GM18519 (cell line): ENCODE data around the gene PNMA3.
"Not testable (repeated sequence)": the region's sequence is repeated elsewhere in the genome, so short reads cannot be mapped to it uniquely, and the experiment has no call there.

ENCODE experiments used
- ATAC-seq: cut with Tn5 transposase; IDR thresholded peaks from one replicate; pipeline ENCODE4 v1.9.1; 2021; ENCODE audit warnings: mild to moderate bottlenecking, moderate library complexity; ENCODE audit not compliant: unreplicated experiment, low FRiP score

Gene PNMA3, protein sequence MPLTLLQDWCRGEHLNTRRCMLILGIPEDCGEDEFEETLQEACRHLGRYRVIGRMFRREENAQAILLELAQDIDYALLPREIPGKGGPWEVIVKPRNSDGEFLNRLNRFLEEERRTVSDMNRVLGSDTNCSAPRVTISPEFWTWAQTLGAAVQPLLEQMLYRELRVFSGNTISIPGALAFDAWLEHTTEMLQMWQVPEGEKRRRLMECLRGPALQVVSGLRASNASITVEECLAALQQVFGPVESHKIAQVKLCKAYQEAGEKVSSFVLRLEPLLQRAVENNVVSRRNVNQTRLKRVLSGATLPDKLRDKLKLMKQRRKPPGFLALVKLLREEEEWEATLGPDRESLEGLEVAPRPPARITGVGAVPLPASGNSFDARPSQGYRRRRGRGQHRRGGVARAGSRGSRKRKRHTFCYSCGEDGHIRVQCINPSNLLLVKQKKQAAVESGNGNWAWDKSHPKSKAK

DNA sequence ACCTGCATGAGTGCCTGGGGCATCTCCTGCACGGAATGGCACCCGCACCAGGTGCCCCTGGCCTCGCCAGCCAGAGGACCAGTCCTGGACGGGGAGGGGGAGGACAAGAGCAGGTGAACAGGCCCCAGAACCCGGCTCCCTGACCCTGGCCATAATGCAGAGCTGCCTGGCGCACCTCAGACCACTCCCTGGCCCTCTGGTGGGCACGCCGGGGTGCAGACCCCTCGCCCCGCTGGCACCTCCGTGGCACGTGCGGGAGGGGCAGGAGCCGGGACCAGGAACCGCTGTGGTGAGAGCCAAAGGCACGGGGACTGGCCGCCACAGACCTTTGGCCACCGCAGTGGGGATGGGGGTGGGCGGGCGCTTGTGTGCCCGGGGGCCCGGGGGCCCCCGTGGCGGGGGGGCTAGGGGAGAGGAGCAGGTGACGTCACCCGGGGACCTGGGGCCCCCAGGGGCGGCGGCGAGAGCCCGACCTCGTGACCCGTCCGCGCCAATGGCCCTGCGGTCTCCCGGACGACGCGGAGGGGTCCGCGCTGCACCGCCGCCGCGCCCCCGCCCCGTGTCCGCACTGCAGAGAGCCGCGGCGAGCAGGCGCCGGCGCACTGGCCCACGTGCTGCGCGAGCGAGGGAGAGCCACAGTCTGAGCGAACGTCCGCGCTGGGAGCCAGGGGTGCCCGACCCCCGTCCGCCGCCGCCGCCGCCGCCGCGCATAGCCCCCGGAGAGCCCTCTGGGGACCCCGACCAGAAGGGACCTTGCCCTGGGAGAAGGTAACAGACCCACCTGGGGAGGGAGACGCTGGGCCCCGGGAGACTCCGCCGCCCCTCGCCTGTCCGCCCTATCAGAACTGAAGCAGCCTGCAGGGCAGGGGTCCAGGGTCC lies at the start of gene PNMA3:
PNMA3 (plus strand) TSS at position 600 of the 879 bp plus-strand sequence. CDS start 586 bp downstream, outside the sequence.
- ATAC-seq = no peak

DNA sequence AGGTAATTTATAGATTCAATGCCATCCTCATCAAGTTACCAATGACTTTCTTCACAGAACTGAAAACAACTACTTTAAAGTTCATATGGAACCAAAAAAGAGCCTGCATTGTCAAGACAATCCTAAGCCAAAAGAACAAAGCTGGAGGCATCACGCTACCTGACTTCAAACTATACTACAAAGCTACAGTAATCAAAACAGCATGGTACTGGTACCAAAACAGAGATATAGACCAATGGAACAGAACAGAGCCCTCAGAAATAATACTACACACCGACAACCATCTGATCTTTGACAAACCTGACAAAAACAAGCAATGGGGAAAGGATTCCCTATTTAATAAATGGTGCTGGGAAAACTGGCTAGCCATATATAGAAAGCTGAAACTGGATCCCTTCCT lies 39.1 kb upstream of the PNMA3 start:
- ATAC-seq = not testable (repeated sequence)

DNA sequence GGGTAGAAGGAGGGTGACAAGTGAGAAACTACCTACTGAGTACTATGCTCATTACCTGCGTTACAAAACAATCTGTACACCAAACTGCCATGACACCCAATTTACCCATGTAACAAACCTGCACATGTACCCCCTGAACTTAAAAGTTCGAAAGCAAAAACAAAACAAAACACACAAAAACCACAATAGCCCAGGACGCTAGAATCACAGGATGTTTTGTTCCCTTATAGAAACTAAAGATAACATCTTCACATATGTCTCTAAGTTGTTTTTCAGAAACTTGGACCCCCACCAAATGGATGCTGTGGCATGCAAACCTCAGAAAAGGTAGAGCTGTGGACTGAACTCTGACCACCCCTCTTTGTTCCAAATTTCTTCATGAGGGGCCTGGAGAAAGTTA lies 37.1 kb upstream of the PNMA3 start:
- no peak for ATAC-seq

DNA sequence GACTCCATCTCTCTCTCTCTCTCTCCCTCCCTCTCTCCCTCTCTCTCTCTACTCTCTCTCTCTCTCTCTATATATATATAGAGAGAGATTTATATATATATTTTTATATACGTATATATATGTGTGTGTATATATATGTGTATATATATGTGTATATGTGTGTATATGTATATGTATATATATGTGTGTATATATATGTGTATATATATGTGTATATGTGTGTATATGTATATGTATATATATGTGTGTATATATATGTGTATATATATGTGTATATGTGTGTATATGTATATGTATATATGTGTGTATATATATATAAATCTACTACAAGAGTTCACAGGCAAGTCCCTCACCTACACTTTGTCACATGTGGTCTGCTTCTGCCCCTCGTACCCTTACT lies 29.8 kb upstream of the PNMA3 start:
- not testable (repeated sequence) for ATAC-seq

DNA sequence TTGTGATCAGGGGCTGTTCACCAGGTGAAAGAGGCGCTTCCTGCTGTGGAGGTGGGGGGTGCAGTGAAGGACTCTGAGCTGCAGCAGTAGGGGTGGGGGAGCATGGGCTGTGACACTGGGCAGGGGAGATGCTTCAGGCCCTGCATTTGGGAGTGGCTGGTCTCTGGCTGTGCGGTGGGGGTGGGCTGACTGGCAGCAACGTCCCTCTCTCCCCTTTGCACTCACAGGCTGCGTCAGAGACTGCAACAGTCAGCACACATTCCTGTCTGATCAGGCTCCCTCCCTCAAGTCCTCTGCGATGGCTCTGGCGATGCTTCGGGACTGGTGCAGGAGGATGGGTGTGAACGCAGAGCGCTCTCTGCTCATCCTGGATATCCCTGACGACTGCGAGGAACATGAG lies 27.8 kb upstream of the PNMA3 start:
- not testable (repeated sequence) for ATAC-seq

DNA sequence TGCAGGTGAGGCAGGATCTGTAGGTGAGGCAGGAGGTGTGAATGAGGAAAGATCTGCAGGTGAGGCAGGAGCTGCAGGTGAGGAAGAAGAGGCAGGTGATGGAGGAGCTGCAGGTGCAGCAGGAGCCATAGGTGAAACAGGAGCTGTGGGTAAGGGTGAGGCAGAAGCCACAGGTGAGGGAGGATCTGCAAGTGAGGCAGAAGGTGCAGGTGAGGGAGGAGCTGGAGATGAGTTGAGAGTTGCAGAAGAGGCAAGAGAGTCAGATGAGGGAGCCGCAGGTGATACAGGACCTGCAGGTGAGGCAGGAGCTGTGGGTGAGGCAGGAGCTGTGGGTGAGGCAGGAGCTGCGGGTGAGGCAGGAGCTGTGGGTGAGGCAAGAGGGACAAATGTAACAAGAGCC lies 27.1 kb upstream of the PNMA3 start:
- ATAC-seq = no peak

DNA sequence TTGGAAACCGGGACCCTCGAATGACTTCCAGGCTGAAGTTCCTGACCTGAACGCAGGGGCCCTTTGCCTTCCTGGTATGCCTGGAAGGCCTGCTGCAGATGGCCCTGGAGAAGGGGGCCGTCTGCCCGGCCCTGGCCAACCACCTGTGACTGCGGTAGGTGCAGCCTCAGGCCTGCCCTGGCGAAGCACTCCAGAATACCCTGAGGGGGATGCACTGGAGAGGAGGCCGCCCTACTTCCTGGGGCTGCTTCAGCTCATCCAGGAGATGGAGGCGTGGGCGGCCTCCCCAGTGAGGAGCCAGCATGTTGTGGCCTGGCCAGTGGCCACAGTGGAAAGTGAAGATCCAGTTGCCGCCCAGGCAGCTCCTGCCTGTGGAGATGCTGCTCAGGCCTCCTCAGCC lies 26.4 kb upstream of the PNMA3 start:
- no peak for ATAC-seq

DNA sequence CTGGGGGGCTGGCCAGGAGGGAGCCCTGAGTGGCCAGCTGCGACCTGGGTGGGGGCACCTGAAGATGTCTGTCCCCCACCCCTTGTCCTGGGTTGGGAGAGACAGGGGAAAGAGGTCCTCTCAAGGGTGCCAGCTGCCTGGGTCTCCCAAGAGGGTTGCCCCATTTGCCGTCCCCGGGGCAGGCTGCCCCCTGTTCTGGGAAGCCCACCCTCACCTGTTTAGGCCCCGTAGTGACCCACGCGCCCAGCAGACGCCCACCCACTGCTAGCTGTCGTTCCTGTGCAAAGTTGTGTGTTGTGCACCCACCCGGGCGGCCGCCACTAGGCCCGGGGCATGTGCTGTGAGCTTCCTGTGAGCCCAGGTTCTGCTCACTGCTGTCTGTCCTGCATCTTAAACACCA lies 25.5 kb upstream of the PNMA3 start:
- ATAC-seq = no peak

DNA sequence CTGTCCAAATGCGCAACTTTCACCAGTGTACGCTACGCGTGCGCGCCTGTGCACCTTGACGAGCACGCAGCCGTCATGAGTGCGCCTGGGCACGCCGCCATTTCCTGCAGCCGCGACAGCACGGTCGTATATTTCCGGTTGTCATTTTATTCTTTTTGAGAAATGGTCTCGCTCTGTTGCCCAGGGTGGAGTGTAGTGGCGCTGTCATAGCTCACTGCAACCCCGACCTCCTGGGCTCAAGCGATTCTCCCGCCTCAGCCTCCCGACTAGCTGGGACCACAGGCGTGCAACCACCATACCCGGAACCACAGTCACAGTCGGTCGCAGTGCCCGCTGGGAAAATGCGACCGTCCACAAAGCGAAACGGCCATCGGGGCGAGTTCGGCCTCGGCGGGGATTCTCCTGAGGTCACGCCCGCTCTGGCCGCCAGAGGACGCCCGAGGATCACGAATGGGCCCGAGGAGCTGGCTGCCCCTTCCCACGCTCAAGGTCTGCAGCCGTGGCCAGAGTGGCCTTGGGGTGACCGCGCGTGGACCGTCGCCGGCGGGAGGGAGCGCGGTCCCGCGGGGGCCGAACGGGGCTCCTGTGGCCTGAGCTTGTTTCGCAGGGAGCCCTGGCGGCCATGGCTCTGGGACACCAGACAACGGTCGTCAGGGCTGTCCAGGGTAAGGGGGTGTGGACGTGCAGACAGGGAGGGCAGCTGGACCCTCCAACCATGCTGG lies 23.7 kb upstream of the PNMA3 start:
- ATAC-seq = no peak

DNA sequence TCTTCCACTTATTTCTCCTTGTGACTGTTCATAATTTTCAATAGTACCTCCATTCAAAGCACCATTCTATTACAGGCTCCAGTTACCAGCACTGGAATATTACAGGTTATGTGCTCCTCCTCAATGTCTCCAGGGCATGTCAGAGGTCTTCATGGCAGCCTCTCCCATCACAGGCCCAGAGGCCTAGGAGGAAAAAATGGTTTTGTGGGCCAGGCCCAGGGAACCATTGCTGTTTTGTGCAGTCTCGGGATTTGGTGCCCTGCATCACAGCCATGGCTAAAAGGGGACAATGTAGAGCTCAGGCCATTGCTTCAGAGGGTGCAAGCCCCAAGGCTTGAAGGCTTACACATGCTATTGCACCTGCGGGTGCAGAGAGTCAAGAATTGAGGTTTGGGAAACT lies 7.2 kb upstream of the PNMA3 start:
- no peak for ATAC-seq

DNA sequence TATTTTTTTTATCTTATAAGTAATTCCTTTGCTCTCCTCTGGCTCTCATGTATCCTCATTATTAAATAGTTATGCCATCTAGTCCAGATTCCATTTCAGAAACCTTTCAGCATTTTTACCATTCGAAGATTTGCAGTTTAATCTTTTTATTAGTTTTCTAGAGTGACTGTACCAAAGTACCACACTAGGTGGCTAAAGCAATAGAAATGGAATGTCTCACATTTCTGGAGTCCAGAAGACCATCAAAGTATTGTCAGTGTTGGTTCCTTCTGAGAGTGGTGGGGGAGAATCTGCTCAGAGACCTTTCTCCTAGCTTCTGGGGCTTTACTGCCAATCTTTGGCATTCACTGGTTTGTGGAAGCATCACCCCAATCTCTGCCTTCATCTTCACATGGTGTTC lies 3.7 kb upstream of the PNMA3 start:
- no peak for ATAC-seq

DNA sequence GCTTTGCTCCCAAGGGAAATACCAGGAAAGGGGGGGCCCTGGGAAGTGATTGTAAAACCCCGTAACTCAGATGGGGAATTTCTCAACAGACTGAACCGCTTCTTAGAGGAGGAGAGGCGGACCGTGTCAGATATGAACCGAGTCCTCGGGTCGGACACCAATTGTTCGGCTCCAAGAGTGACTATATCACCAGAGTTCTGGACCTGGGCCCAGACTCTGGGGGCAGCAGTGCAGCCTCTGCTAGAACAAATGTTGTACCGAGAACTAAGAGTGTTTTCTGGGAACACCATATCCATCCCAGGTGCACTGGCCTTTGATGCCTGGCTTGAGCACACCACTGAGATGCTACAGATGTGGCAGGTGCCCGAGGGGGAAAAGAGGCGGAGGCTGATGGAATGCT lies 1.0 kb downstream of the PNMA3 start:
- ATAC-seq = no peak

DNA sequence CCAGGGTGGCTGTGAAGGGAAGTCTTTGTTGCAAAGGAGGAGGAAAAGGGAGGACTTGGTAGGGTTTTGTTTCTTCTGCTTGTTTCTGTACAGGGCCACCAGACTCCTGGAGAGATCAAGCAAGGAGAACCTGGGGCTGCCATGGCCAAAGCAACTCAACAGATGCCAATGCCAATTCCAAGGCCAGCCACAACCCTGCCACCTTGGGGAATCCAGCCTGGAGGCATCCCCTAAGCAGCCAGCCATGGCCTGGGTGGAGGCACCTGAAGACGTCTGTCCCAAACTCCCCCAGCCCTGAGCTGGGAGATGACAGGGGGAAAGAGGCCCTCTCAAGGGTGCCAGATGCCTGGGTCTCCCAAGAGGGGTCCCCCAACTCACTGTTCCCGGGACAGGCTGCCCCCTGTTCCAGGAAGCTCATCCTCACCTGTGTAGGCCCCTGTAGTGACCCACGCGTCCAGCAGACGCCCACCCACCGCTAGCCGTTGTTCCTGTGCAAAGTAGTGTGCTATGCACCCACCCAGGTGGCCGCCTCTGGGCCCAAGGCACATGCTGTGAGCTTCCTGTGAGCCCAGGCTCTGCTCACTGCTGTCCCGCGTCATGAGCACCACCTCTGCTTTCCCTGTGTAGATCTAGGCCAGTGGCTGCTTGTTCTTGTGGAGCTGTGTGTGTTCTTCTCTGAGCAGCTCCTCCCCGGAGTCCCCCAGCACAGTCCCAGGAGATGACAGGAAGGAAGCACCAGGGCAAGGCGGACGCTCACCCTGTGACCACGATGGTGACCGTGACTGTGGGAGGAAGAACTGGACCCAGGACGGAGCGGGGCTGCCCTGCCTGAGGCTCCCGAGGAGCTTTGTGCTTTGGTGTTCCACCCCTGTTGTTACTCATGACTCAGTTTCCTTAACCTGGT lies 3.2 kb downstream of the PNMA3 start:
- ATAC-seq = no peak

DNA sequence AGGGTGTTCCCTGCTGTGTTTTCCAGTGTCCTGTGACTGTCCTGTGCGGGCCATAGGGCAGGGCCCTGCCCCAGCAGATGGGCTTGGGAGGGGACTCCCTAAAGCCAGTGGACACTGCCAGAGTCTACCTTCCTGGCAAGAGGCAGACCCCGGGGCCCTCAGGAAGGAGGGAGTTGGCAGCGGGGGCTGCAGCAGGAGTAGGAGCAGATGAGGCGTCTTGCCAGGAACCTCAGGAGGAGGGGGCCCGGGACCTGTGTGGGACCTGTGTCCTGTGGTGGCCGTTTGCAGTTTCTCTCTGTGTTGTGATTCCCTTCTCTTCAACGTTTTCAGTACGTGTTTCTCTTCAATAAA lies 3.8 kb downstream of the PNMA3 start:
- no peak for ATAC-seq

DNA sequence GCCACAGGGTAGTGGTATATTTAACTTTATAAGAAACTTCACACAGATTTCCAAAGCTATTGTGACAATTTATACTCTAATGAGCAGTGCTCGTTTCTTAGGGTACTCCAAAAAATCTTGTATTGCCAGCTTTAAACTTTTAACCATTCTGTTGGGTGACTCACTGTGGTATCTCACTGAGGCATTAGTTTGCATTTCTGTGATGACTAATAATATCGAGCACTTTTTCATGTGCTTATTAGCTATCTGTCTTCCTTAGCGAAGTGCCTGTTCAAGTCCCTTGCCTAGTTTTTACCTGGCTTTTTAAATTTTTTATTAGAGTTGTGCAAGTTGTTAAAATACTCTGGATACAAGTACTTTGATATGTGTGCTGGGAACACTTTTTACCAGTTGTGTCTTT lies 5.5 kb downstream of the PNMA3 start:
- ATAC-seq = no peak

DNA sequence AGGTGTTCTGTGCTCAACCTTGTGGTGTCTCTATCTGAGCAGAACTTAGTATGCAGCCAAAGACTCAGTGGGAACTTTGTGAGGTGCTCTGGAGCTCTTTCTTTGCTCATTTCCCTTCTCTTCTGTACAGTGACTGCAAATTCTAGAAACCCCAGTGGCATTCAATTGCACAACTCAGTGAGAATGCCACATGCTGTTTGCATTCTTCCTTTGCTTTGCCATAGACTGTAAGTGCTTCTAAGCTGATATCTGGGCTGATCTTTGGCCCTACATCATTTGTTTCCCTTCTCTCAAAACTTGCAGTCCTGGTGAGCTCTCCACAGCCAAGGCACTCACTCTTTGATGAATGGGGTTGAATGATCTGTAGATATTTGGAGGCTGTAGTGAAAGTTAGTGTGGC lies 7.0 kb downstream of the PNMA3 start:
- no peak for ATAC-seq

DNA sequence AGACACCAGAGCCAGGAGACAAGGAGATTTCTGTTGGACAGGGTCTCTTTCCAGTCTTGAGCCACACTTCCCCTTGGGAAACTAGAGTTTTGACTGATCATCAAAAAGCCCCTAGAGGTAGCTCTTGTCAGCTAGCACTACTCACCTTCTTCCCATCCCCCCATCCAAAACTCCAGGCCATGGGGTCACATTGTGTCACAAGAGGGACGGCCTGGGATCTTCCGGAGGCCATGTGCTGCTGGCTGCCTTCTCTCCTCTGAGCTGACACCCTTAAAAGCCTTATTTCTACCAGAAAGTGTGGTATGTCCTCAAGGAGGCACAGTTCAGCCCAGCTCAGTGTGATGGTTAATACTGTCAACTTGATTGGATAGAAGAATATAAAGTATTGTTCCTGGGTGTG lies 7.8 kb downstream of the PNMA3 start:
- no peak for ATAC-seq

DNA sequence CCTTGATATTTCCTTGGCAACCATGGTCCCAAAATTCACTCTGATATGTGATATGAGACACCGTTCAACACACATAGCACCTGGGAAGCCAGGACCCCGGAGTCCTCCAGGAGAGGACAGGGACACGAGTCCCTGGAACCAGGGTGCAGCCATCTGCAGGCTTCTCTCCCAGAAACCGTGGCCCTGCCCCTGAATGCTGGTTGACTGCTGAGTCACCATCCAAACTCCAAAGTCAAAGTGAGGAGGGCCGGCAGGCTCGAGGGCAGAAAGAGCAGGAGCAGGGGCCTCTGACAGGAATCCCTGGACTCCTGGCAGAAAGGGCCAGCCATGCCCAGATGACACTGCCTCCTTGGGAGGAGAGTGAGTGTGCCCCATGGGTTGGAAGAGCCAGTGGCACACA lies 9.1 kb downstream of the PNMA3 start:
- ATAC-seq = no peak

DNA sequence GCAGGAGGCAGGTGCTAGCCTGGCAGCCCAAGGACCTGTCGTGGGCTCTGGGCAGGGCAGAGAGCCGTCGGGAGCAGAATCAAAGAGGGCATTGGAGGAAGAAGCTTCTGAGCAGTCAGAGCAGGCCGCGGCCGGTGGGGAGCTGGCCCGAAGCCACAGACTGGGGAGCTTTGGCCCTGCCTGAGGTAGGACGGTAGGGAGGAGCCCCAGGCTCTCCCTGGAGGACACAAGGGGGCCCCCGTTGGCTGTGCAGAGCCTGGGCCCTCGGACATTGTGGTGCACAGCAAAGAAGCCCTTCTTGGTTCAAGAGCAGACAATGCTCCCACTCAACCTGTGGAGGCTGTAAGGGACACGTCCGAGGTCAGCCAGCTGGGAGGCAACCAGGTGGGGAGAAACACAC lies 10.1 kb downstream of the PNMA3 start:
- ATAC-seq = not testable (repeated sequence)
